ENCODE measurements around the gene MBOAT7. TPM values are rescaled to one million over a fixed set of nuclear protein-coding genes. Genes with fewer than 3 reads are reported as not detected.

The MBOAT7 gene
- total RNA-seq, 1 experiment from 2014 or later: 100 TPM

DNA sequence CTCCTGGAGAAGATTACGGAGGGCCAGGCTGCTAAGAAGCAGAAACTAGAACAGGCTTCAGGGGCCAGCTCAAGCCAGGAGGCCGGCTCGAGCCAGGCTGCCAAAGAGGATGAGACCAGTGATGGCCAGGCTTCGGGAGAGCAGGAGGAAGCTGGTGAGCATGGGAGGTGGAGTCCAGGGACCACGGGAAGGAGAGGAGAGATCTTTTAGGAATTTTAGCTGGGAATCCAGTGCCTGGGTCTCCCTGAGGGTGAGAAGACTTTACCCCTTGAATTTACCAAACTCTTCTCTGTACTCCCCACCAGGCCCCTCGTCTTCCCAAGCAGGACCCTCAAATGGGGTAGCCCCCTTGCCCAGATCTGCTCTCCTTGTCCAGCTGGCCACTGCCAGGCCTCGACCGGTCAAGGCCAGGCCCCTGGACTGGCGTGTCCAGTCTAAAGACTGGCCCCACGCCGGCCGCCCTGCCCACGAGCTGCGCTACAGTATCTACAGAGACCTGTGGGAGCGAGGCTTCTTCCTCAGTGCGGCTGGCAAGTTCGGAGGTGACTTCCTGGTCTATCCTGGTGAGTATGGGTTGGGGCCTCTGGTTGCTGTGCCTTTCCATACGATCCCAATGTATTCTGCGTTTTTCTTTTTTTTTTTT, 2.6 kb upstream of the MBOAT7 start:
- Histone ChIP-seq H3K23ac (ENCODE audit: insufficient read length, low read depth, low read length) (no peak overlapping the region), H2AFZ (ENCODE audit: low read length) (no peak overlapping the region), H4K5ac (ENCODE audit: insufficient read length, low read depth, low read length) (no peak overlapping the region), H3K27ac (ENCODE audit: insufficient read length, low read depth, low read length) (no peak overlapping the region), H4K8ac (replicated peaks; ENCODE audit: insufficient read length, low read depth, low read length) (no peak overlapping the region), H3K9me3 (ENCODE audit: control insufficient read depth, low read depth, low read length) (no peaks in the 10 kb centered on the region), H3K23me2 (ENCODE audit: insufficient read length, low read depth, low read length, poor library complexity, severe bottlenecking) (peaks cover 11% of the 10 kb centered on the region), H2BK20ac (ENCODE audit: low read depth, low read length, poor library complexity, severe bottlenecking) (no peak overlapping the region), H2AK5ac (ENCODE audit: insufficient read length, low read length) (no peak overlapping the region), H4K20me1 (ENCODE audit: control insufficient read depth, insufficient read depth, insufficient read length) (peaks cover 3% of the 10 kb centered on the region), H3K9ac (ENCODE audit: extremely low read depth, insufficient read length, low read length) (peak overlapping the region; percentile 71), H3K56ac (ENCODE audit: insufficient read length, low read depth, low read length) (no peak overlapping the region), H3K4me1 (ENCODE audit: insufficient read depth, low read length) (peaks cover 3% of the 10 kb centered on the region; the same call in 1 of the 2 replicates), H2BK15ac (ENCODE audit: low read depth, low read length) (no peak overlapping the region), H2BK120ac (ENCODE audit: low read depth, low read length, poor library complexity, severe bottlenecking) (no peak overlapping the region), H3K4ac (ENCODE audit: low read depth, low read length) (no peak overlapping the region), H3T11ph (ENCODE audit: low read length) (no peak overlapping the region), H3K27me3 (ENCODE audit: insufficient read depth, low read length) (no peaks in the 10 kb centered on the region), H4K91ac (ENCODE audit: insufficient read length, low read depth, low read length) (no peak overlapping the region), H2BK5ac (ENCODE audit: insufficient read length, low read length) (no peak overlapping the region), H3K18ac (ENCODE audit: insufficient read length, low read depth, low read length) (no peak overlapping the region), H3K79me2 (ENCODE audit: insufficient read depth, low read length) (no peaks in the 10 kb centered on the region), H2BK12ac (ENCODE audit: insufficient read length, low read depth, low read length) (no peak overlapping the region), H3K14ac (ENCODE audit: insufficient read depth, low read length) (no peak overlapping the region; the same call in 1 of the 2 replicates), H3K79me1 (ENCODE audit: insufficient read depth, low read depth, low read length, poor library complexity, severe bottlenecking) (no peaks in the 10 kb centered on the region), H3K4me2 (ENCODE audit: insufficient read depth, insufficient read length, low read length) (peak overlapping the region; percentile 89)
- TF ChIP-seq, protein P1, sequence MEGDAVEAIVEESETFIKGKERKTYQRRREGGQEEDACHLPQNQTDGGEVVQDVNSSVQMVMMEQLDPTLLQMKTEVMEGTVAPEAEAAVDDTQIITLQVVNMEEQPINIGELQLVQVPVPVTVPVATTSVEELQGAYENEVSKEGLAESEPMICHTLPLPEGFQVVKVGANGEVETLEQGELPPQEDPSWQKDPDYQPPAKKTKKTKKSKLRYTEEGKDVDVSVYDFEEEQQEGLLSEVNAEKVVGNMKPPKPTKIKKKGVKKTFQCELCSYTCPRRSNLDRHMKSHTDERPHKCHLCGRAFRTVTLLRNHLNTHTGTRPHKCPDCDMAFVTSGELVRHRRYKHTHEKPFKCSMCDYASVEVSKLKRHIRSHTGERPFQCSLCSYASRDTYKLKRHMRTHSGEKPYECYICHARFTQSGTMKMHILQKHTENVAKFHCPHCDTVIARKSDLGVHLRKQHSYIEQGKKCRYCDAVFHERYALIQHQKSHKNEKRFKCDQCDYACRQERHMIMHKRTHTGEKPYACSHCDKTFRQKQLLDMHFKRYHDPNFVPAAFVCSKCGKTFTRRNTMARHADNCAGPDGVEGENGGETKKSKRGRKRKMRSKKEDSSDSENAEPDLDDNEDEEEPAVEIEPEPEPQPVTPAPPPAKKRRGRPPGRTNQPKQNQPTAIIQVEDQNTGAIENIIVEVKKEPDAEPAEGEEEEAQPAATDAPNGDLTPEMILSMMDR (conservative IDR thresholded peaks at IDR 0.05): no peak
- Mint-ChIP-seq H3K27ac (peak overlapping the region; percentile 55 to 96 (median 72); a peak in 5 of 7 replicates), H3K4me3 (peak overlapping the region; percentile 87 to 93), H3K27me3 (ENCODE audit: low read depth) (no peaks in the 10 kb centered on the region), H3K9me3 (no peaks in the 10 kb centered on the region), H3K36me3 (ENCODE audit: insufficient read depth in 1 of 3, low read depth in 3 of 3) (peaks cover 25 to 50% (median 48%) of the 10 kb centered on the region in 3 experiments), H3K4me1 (peaks cover 13 to 28% of the 10 kb centered on the region in 2 experiments)
- no CpG with 5 or more reads among the region's 19 CpGs for WGBS (ENCODE audit: extremely low coverage, insufficient read length, low lambda C conversion rate)
- no peak for DNase-seq

Data from H9 (cell line).